ENCODE measurements around the gene GNAS. TPM values are rescaled to one million over a fixed set of nuclear protein-coding genes. Genes with fewer than 3 reads are reported as not detected.

Gene GNAS
- total and polyA plus RNA-seq, 5 experiments from 2014 or later, result 155 to 756 (median 247) TPM

DNA sequence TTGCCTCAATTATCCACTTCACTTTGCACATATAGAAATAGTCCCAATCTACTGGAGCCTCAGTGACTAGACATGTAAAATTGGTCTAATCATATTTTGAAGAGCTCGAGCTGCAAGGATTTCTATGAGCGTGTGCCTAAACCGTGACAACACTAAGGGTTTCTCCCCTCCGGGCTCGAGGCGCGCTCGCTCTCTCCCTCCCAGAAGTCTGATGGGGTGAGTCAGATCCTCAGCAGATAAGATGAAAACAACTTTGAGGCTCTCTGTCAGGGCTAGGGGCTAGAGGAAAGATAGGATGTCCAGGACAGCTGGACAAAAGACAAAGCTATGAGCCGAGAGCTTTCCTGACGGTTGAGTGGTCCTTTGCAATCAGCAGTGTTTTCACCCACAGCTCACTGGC, 18.6 kb upstream of the GNAS start:
- POLR2A ChIA-PET, result no interaction called here
- DNase-seq, result no peak
- no peak for ATAC-seq
- H3K4me3 Mint-ChIP-seq, result no peak overlapping the region
- H3K27me3 Mint-ChIP-seq, result peaks cover 3 to 43% (median 17%) of the 10 kb centered on the region in 5 donors
- peaks cover 0 to 16% (median 0%) of the 10 kb centered on the region in 9 donors for H3K9me3 Mint-ChIP-seq
- H3K27ac Mint-ChIP-seq, result no peak overlapping the region
- peaks cover 0 to 4% (median 2%) of the 10 kb centered on the region in 3 donors for H3K36me3 Mint-ChIP-seq
- H3K4me1 Mint-ChIP-seq, result peaks cover 0 to 3% (median 1%) of the 10 kb centered on the region in 4 donors

DNA sequence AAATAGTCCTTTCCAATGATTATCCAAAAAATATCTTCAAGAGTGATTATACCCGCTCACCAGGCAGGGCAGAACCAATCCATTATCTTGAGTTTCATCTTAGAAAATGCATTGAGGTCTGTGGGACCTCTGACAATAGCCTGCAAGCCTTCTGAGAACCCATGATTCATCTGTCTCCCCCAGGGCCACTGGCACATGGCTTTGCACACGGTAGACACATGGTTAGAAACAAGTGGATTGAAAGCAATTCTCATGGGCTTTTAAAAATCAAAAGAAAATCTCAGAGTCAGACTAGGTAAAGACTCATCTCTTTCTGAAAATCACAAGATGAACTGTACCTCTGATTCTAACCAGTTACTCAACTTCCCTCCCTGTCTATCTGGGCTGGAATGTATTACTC, 17.3 kb upstream of the GNAS start:
- Mint-ChIP-seq H3K27me3 (peaks cover 3 to 52% (median 19%) of the 10 kb centered on the region in 5 donors), H3K4me1 (peaks cover 2 to 10% (median 4%) of the 10 kb centered on the region in 4 donors), H3K4me3 (no peak overlapping the region), H3K9me3 (peaks cover 0 to 8% (median 0%) of the 10 kb centered on the region in 9 donors), H3K36me3 (peaks cover 0 to 2% (median 0%) of the 10 kb centered on the region in 3 donors), H3K27ac (no peak overlapping the region)
- ATAC-seq (no peak), DNase-seq (no peak)
- POLR2A ChIA-PET, result no interaction called here

DNA sequence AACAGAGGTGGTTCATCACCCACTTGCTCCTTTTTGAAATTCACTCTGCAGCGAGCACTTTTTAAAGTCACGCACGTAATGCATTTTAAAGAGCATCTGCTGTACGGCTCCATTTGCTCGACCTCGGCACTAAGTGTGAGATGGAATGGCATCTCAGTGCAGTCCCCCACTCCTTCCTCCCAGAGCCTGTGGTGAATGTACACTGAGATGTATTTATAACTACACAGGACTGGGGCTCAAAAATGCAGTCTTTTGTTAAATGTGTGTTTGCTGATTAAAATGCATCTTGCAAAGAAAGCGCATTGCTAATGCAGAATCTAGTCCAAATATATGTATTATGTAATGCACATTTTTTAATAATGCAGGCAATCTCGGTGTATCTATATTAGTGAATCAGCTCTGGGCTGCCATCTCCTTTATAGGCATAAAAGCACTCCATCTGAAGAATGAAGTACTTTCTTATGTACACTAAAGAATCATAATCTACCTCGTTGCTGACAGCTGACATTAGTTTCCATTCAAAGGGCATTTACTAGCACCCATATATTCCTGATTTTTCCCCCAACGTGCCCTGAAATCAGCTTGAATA, 15.8 kb upstream of the GNAS start:
- no peaks in the 10 kb centered on the region for H3K9me3 Mint-ChIP-seq
- H3K27me3 Mint-ChIP-seq, result peaks cover 3 to 67% (median 22%) of the 10 kb centered on the region in 5 donors
- peaks cover 0 to 2% (median 0%) of the 10 kb centered on the region in 3 donors for H3K36me3 Mint-ChIP-seq
- H3K4me3 Mint-ChIP-seq, result no peak overlapping the region
- H3K27ac Mint-ChIP-seq, result no peak overlapping the region
- POLR2A ChIA-PET, result no interaction called here
- DNase-seq (no peak), ATAC-seq (no peak)
- peaks cover 0 to 20% (median 5%) of the 10 kb centered on the region in 4 donors for H3K4me1 Mint-ChIP-seq

DNA sequence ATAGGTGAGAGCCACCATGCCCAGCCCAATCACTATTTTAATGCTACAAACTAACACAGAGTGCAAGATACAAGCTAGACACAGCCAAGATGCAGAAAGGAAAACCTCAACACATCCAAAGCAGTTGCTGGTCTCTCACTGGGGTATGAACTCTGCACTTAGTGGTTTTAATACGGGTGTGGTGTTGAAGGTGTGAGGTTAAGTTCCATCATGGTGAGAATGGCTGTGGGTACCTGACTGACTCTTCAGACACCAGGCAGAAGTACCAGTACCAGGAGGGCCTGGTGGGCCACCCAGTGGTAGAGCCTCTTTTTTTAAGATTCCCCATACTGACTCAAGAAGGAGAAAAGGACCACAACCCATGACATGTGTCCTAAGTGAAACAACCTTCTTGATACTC, 14.8 kb upstream of the GNAS start:
- Mint-ChIP-seq H3K27me3 (peaks cover 9 to 77% (median 27%) of the 10 kb centered on the region in 5 donors), H3K4me3 (no peak overlapping the region), H3K36me3 (peaks cover 0 to 5% (median 0%) of the 10 kb centered on the region in 3 donors), H3K27ac (peak overlapping the region in 1 of 10 donors; percentile 44), H3K4me1 (peaks cover 0 to 20% (median 5%) of the 10 kb centered on the region in 4 donors), H3K9me3 (no peaks in the 10 kb centered on the region)
- POLR2A ChIA-PET, result no interaction called here
- DNase-seq (no peak), ATAC-seq (no peak)

DNA sequence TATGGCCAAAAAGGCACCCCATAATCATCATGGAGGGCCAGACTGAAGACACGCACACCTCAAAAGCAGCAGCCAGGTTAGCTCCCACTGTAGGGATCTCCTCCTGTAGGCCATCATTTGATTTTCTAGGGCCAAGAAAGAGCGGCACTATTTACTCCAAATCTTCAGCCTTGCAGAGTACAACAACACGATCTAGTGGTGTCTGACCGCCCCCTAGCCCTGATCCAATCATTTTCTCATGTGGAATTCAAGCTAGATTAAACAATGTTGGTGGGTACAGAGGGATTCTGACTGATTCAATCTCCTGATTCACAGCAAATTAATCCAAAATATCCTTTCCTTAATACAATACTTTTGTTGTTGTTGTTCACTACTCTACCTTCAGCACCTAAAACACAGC, 14.3 kb upstream of the GNAS start:
- peaks cover 9 to 78% (median 28%) of the 10 kb centered on the region in 5 donors for H3K27me3 Mint-ChIP-seq
- no peak overlapping the region for H3K4me3 Mint-ChIP-seq
- ATAC-seq (no peak), DNase-seq (no peak)
- peaks cover 0 to 20% (median 5%) of the 10 kb centered on the region in 4 donors for H3K4me1 Mint-ChIP-seq
- peaks cover 0 to 3% (median 0%) of the 10 kb centered on the region in 3 donors for H3K36me3 Mint-ChIP-seq
- no peak overlapping the region for H3K27ac Mint-ChIP-seq
- no peaks in the 10 kb centered on the region for H3K9me3 Mint-ChIP-seq
- POLR2A ChIA-PET, result interaction anchor here (0.6 kb wide), 1 partner anchor 178 kb away, joined by 4 read pairs; no protein-coding TSS in a partner anchor

DNA sequence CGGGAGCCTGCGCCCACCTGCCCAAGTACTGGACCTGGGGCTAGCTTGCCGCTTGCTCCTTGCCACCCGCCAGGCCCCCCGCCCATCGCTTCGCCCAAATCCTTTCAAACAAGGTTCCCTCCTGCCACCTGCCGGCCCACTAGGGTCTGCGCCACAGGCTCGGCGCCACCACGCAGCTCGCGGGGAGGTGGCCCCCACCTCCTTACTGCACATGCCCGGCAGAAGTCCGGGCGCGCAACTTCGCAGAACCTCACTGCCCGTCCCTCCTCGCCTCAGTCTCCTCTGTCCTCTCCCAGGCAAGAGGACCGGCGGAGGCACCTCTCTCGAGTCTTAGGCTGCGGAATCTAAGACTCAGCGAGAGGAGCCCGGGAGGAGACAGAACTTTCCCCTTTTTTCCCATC, 13.0 kb upstream of the GNAS start:
- POLR2A ChIA-PET, result interaction anchor here (1.1 kb wide), 1 partner anchor 191 kb away, joined by 3 read pairs; no protein-coding TSS in a partner anchor
- Mint-ChIP-seq H3K4me3 (peak overlapping the region in 9 of 10 donors; percentile 12 to 81 (median 52)), H3K4me1 (peaks cover 0 to 20% (median 5%) of the 10 kb centered on the region in 4 donors), H3K27me3 (peaks cover 6 to 78% (median 33%) of the 10 kb centered on the region in 5 donors), H3K9me3 (no peaks in the 10 kb centered on the region), H3K36me3 (peaks cover 0 to 3% (median 0%) of the 10 kb centered on the region in 3 donors), H3K27ac (no peak overlapping the region)
- ATAC-seq (peak; percentile 77 to 86), DNase-seq (peak in 8 of 10 donors; percentile 13 to 45 (median 31))

DNA sequence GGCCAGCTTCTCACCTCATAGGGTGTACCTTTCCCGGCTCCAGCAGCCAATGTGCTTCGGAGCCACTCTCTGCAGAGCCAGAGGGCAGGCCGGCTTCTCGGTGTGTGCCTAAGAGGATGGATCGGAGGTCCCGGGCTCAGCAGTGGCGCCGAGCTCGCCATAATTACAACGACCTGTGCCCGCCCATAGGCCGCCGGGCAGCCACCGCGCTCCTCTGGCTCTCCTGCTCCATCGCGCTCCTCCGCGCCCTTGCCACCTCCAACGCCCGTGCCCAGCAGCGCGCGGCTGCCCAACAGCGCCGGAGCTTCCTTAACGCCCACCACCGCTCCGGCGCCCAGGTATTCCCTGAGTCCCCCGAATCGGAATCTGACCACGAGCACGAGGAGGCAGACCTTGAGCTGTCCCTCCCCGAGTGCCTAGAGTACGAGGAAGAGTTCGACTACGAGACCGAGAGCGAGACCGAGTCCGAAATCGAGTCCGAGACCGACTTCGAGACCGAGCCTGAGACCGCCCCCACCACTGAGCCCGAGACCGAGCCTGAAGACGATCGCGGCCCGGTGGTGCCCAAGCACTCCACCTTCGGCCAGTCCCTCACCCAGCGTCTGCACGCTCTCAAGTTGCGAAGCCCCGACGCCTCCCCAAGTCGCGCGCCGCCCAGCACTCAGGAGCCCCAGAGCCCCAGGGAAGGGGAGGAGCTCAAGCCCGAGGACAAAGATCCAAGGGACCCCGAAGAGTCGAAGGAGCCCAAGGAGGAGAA, 12.3 kb upstream of the GNAS start:
- H3K4me1 Mint-ChIP-seq, result peaks cover 0 to 20% (median 5%) of the 10 kb centered on the region in 4 donors
- POLR2A ChIA-PET, result interaction anchor here (0.9 to 1.1 kb wide), 2 partner anchors 189 to 191 kb away, joined by 3 read pairs; partner anchors contain the start of gene STX16
- no peak for DNase-seq
- H3K4me3 Mint-ChIP-seq, result peak overlapping the region in 8 of 10 donors; percentile 40 to 72 (median 54)
- H3K27me3 Mint-ChIP-seq, result peaks cover 6 to 76% (median 37%) of the 10 kb centered on the region in 5 donors
- no peaks in the 10 kb centered on the region for H3K9me3 Mint-ChIP-seq
- H3K27ac Mint-ChIP-seq, result peak overlapping the region in 1 of 10 donors; percentile 86
- peaks cover 0 to 3% (median 0%) of the 10 kb centered on the region in 3 donors for H3K36me3 Mint-ChIP-seq
- ATAC-seq, result peak in 1 of 2 donors; percentile 20

DNA sequence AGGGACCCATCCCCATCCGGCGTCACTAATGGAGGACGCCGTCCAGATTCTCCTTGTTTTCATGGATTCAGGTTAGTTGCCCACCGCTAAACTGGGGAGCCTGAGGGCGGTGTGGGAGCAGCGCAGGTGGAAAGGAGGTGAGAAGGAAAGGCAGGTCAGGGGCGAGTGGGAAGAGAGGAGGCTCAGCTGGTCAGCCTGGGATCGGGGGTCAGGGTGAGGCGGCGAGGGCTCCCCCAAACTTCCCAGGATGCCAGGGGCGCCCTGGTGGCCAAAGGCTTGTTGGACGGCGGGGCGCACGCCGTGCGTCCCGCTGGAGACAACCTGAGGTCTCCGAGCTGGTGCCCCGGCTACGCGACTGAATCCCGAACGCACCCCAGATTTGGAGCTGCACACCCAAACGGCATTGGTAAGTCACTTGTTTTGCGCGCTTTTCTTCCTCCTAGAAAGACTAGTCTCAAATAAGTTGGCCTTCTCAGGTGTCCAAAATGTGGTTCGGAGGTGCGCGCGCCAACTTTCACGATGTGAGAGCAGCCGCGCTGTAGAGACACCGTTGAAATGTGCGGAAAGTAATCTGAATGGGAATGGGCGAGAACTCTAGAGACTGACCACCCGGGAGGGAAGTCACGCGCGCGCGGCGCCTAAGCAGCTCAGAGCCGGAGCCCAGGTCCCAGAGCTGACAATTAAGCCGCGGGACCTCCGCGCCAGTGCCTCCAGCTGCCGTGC, 11.5 kb upstream of the GNAS start:
- ATAC-seq (no peak), DNase-seq (no peak)
- H3K4me1 Mint-ChIP-seq, result peaks cover 3 to 20% (median 5%) of the 10 kb centered on the region in 4 donors
- peaks cover 0 to 3% (median 0%) of the 10 kb centered on the region in 3 donors for H3K36me3 Mint-ChIP-seq
- no peak overlapping the region for H3K27ac Mint-ChIP-seq
- H3K27me3 Mint-ChIP-seq, result peaks cover 10 to 76% (median 42%) of the 10 kb centered on the region in 5 donors
- POLR2A ChIA-PET, result interaction anchor here (0.9 kb wide), 1 partner anchor 190 kb away, joined by 3 read pairs; the partner anchor contains the start of gene STX16
- H3K9me3 Mint-ChIP-seq, result no peaks in the 10 kb centered on the region
- H3K4me3 Mint-ChIP-seq, result peak overlapping the region in 2 of 10 donors; percentile 14 to 68

DNA sequence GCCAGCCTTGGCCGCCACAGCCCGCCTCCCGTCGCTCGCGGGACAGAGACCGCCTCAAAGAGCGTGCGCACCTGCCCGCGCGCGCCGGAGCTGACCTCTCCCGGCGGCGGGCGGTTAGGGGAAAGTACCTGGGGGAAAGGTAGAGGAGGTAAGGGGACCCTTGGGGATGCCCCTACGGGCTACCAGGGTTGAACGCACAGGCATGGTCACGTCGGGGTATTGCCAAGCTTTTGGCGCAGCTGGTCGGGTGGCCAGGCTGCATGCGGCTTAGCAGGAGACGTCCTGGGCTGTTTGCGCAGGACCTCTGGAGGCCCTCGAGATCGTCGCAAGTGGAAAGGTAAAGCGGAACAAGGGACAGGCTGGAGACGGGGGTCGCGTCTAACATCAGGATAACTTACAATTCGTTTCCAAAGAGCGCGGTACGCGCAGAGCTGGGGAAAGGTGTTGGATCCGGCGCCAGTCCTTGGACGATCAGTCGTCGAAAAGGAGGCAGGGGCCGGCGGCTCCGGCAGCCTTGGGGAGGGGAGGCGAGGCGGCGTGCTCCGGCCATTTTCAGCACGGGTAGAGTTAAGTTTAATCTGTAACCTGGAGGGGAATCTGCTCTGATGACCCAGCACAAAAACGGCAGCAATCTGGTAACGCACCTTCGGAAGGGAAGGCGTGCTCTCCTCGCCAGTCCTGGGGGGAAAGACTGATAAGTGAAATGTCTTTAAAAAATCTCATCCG, 10.8 kb upstream of the GNAS start:
- peaks cover 0 to 3% (median 0%) of the 10 kb centered on the region in 3 donors for H3K36me3 Mint-ChIP-seq
- no peaks in the 10 kb centered on the region for H3K9me3 Mint-ChIP-seq
- H3K27ac Mint-ChIP-seq, result no peak overlapping the region
- DNase-seq, result no peak
- no peak for ATAC-seq
- peaks cover 3 to 20% (median 5%) of the 10 kb centered on the region in 4 donors for H3K4me1 Mint-ChIP-seq
- peaks cover 10 to 75% (median 43%) of the 10 kb centered on the region in 5 donors for H3K27me3 Mint-ChIP-seq
- POLR2A ChIA-PET, result no interaction called here
- H3K4me3 Mint-ChIP-seq, result no peak overlapping the region

DNA sequence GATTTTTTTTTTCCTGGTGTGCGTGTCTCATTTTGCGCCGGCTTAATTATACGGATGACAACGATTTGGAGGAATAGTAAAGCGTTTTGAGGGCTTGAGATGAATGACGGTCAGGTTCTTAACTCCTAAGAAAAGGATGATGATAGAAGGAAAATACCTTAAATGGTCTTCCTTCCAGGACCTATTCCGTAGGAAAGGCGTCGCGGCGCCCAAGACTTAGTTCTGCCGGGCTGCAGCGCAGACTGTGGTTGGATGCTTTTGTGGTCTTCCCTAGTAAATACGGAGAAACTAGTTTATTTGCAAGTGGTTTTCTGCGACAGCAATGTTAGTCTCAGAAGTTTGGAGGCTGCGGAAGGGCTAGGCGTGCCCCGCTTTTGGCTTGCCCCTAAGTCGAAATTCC, 10.2 kb upstream of the GNAS start:
- Mint-ChIP-seq H3K4me3 (no peak overlapping the region), H3K27me3 (peaks cover 10 to 71% (median 44%) of the 10 kb centered on the region in 5 donors), H3K9me3 (no peaks in the 10 kb centered on the region), H3K4me1 (peaks cover 3 to 25% (median 10%) of the 10 kb centered on the region in 4 donors), H3K27ac (no peak overlapping the region), H3K36me3 (peaks cover 0 to 3% (median 0%) of the 10 kb centered on the region in 3 donors)
- ATAC-seq (no peak), DNase-seq (no peak)
- POLR2A ChIA-PET, result no interaction called here

DNA sequence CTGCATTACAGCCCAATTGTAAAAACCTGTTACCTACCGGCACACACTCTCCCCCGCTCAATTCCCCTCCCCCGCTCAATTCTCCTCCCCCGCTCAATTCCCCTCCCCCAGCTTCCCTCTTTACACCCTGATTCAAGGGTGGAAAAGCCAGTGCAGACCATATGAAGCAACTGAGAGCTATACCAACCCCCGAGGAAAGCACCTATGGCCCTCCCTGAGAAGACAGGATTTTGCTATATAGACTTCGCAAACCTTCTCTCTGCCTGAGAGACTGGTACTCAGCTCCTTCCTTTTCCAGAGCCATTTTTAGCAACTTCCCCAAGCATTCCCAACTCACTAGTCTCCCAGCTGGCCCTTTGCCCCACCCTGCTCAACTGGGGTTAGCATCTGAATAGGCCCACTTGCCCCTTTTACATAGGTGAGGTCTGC, 9.4 kb upstream of the GNAS start:
- Mint-ChIP-seq H3K36me3 (peaks cover 0 to 3% (median 0%) of the 10 kb centered on the region in 3 donors), H3K9me3 (no peaks in the 10 kb centered on the region), H3K4me3 (no peak overlapping the region), H3K27ac (no peak overlapping the region), H3K4me1 (peaks cover 6 to 34% (median 17%) of the 10 kb centered on the region in 4 donors), H3K27me3 (peaks cover 10 to 71% (median 45%) of the 10 kb centered on the region in 5 donors)
- ATAC-seq (no peak), DNase-seq (no peak)
- POLR2A ChIA-PET, result interaction anchor here (1.9 kb wide), 1 partner anchor 11 kb away, joined by 5 read pairs; no protein-coding TSS in a partner anchor

Data from naive thymus-derived CD8-positive, alpha-beta T cell (primary cell).